HG02943 (cell line): ENCODE data around the gene AGAP1.

ENCODE experiments used
- ATAC-seq: cut with Tn5 transposase; IDR thresholded peaks from one replicate; pipeline ENCODE4 v1.9.1; 2021; ENCODE audit warnings: mild to moderate bottlenecking, low read depth, moderate library complexity; ENCODE audit not compliant: unreplicated experiment

AGAP1 gene

GRCh38 chr2:235988271-235989015 lies 494.6 kb downstream of the AGAP1 start:
- ATAC-seq: no peak

- no peak for ATAC-seq
Observed at GRCh38 chr2:235989591-235989990, 495.7 kb downstream of the AGAP1 start.

GRCh38 chr2:235990344-235990743 lies 496.5 kb downstream of the AGAP1 start:
- ATAC-seq: no peak

- ATAC-seq: no peak
Observed at GRCh38 chr2:235992024-235992423, 498.2 kb downstream of the AGAP1 start.

- no peak for ATAC-seq
Observed at GRCh38 chr2:235996419-235996818, 502.6 kb downstream of the AGAP1 start.

GRCh38 chr2:235999011-235999410 lies 505.2 kb downstream of the AGAP1 start:
- ATAC-seq: no peak

- no peak for ATAC-seq
Observed at GRCh38 chr2:236001166-236001828, 507.5 kb downstream of the AGAP1 start.

GRCh38 chr2:236001854-236002253 lies 508.0 kb downstream of the AGAP1 start:
- ATAC-seq: no peak

GRCh38 chr2:236008006-236008405 lies 514.2 kb downstream of the AGAP1 start:
- ATAC-seq: no peak

GRCh38 chr2:236008857-236009256 lies 515.0 kb downstream of the AGAP1 start:
- no peak for ATAC-seq

- ATAC-seq: no peak
Observed at GRCh38 chr2:236010920-236011685, 517.3 kb downstream of the AGAP1 start.

- ATAC-seq: no peak
Observed at GRCh38 chr2:236012155-236012554, 518.3 kb downstream of the AGAP1 start.

GRCh38 chr2:236014408-236015131 lies 520.7 kb downstream of the AGAP1 start:
- ATAC-seq: no peak

GRCh38 chr2:236015171-236015570 lies 521.3 kb downstream of the AGAP1 start:
- no peak for ATAC-seq

- no peak for ATAC-seq
Observed at GRCh38 chr2:236016496-236016895, 522.7 kb downstream of the AGAP1 start.

GRCh38 chr2:236017446-236017845 lies 523.6 kb downstream of the AGAP1 start:
- no peak for ATAC-seq

- no peak for ATAC-seq
Observed at GRCh38 chr2:236019434-236019833, 525.6 kb downstream of the AGAP1 start.

GRCh38 chr2:236021499-236022057 lies 527.7 kb downstream of the AGAP1 start:
- no peak for ATAC-seq

- no peak for ATAC-seq
Observed at GRCh38 chr2:236022128-236022527, 528.3 kb downstream of the AGAP1 start.

- no peak for ATAC-seq
Observed at GRCh38 chr2:236025892-236026291, 532.0 kb downstream of the AGAP1 start.
